ENCODE measurements around the gene CDHR1.
A peak's percentile ranks its signal among the peaks of the same experiment; 100 is the strongest.

CDHR1 gene

DNA sequence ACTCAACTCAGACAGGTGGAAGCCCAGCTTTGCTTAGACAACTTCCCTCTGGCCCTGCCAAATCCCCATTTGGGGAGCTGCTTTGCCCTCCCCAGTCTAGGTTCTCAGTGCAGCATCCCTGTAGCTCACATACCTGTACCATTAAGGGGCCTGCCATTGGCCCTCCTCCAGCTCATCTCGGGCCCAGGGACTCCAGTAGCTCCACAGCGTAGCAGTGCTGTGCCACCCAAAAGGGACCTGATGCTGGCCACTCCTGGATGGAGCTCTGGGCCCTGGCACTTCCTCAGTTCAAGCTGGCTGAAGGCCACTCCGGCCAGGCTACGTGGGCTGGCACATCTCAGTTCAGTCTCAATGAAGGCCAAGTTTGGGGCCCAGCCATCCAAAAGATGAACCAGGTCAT lies 39.6 kb downstream of the CDHR1 start:
- no peak for DNase-seq

DNA sequence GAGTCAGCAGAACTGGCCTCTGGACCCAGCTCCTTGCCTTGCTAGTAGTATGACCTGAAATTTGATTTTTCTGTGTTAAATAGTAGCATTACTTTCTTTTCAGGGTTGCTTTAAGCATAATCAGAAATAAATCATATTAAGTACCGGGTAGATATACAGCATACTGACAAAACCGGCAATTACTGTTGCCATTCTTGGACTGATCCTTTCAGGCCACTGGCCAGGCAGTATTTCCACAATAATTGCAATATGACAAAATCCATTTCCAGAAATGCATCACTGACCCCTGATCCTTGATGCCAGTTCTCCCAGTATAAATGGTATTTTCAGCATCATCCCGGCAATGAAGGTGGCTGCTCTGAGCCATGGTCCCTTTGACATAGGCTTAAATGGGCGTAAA lies 40.1 kb downstream of the CDHR1 start:
- no peak for DNase-seq

DNA sequence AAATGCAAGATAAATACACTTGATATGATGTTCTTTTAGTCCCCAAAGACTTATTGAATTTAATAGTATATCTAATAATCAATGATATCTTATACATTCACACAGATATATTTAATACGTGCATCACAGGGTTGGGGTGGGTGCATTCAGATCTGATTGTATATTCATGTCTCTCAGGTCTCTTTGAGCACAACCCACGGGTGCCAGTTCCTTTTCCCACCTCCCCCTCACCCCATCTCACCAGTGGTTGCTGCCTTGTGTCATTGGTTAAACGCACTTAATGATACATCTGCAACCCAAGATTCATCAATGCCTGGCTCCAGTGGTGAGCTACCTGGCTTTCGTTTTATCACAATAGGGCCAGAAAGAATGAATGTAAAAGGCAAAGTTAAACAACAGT lies 40.8 kb downstream of the CDHR1 start:
- DNase-seq, result no peak

DNA sequence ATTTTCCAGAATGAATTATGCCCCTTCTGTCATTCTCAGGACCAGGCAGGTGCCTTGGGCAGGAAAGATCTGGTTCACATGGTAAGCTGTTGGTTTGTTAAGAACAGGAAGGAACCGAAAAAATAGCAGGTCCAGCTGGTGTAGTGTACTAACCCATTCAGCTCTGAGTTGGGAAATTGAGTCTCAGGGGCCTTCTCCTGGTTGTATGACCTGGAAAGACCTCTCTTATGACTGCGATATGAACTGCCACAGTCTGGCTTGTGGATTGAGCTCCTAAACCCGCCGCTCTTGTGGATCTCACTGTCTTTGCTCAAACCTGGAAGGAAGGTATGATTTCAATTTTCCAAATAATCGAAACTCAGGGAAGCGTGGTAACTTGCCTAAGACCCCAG lies 42.5 kb downstream of the CDHR1 start:
- no peak for DNase-seq

DNA sequence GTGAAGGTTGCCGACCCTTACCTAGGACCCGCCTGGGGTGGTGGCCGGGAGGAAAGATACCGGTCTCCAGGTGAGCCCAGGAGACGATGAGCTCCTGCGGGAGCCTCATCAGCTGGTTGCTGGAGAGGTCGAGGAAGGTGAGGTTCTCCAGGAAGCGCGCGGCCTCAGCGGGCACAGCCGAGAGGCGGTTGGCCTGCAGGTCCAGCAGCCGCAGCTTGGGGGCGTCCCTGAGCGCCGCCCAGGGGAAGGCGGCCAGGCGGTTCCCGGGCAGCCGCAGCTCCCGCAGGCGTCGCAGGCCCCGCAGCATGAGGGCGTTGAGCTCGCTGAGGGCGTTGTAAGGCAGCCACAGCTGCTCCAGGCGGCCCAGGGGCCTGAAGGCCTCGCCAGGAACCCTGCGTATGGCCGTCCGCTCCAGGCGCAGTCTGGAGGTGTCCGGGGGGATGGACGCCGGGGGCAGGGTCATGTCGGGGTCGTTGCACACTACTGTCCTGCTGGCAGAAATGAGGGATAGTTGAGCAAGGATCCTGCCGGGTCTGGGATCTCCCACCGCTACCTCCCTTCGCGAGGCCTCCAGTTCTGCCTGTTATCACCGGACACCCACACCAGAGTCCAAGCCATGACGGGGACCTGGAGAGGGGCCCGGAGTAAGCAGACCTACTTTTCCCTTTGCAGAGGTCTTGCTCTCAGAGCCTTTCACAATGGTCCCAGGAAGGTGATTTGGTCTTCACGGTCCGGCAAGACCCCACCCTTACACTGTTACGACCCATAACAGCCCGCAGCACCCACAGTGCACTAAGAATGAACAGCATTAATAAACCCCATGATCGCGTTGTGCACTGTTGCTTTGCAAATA lies 43.1 kb downstream of the CDHR1 start:
- DNase-seq, result no peak

DNA sequence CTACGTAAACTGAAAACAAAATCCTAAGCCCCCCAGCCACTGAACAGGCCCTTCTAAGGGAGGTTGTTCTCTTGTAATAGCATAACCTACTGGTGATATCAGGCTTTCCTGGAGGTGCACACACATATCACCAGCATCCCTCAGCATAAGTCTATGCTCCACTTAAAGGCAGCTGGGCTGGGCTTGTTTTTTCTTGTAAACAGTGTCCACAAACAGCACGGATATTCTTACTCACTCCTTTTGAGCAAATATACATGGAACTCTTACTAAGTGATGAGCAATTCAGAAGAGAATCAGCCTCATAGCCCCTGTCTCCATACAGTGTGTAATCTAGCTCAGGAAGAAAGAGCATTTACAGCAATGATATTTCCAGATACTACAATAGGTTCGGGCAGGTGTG lies 44.6 kb downstream of the CDHR1 start:
- no peak for DNase-seq

DNA sequence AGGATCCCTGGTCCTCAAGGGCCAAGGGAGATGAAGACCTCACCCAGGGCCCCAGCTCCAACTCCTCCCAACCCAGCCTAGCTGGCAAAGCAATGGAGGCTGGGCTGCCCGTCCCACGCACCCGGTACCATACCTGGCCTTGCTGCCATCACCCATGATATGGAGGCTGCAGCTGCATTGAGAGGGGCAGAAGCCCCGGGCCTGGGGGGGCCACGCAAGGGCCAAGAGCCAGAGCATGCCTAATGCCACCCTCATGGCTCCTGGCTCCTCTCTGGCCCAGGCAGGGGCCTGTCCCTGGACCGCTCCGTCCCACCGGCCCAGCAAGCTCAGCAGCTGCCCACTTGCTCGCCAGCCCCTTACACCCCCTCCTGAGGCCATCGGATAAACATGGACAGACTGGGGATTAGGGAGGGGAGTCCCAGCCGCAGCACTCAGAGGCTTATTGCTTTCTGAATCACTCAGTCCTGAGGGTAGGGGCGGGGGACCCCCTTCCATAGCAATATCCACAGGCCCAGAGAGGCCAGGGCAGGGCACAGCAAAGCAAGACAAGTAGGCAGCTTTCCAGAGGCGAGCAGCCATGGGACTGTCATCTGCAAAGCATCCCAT lies 47.0 kb downstream of the CDHR1 start, which contains the start of gene LRIT1:
LRIT1 (minus strand) TSS at position 362 of the 606 bp plus-strand sequence; CDS start at position 255, 107 bp downstream.
- DNase-seq, result no peak

DNA sequence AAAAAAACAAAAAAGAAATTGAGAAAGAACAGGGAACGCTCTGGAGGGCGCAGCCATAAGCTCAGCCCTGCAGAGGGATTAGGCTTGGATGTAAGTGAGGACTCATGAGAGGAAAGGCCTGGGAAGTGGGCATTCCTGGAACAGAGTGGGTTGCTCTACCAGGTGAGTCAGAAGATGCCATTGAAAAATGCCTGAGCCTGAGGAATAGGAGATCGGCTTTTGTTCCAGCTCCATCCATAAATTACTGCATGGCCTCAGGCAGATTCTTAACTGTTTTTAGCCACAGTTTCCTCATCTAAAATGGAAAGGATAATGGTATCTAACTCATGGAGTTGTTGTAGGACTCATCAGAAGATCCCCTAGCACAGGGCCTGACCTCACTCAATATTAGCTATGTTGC lies 49.4 kb downstream of the CDHR1 start:
- DNase-seq, result no peak

DNA sequence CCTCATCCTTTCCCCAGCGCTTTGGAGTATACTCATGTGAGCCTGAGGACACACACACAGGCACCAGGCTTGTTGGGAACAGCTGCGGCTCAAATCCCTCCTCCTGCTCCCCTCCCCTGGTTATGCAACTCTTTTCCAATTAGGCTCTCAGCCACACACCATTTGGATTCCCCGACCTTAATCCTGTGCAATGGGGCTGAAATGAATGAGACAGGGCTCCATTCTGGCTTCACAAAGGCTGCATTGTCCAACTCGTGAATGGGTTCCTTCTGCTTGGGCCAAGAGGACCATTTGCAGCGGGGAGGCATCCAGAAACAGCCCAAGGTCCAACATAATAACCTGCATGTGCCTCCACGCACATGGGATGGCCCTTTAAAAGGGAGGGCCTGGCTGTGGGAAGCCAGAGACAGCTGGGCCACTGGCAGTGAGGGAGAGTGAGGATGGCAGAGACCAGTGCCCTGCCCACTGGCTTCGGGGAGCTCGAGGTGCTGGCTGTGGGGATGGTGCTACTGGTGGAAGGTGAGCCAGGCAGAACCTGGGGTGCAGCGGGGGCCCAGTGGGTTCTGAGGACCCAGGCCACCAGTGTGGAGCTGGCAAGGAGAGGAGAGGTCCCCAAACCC lies 50.4 kb downstream of the CDHR1 start, which contains the start of gene RGR:
RGR (plus strand) TSS at position 403 of the 620 bp plus-strand sequence; CDS start at position 441, 38 bp downstream.
- DNase-seq, result no peak

DNA sequence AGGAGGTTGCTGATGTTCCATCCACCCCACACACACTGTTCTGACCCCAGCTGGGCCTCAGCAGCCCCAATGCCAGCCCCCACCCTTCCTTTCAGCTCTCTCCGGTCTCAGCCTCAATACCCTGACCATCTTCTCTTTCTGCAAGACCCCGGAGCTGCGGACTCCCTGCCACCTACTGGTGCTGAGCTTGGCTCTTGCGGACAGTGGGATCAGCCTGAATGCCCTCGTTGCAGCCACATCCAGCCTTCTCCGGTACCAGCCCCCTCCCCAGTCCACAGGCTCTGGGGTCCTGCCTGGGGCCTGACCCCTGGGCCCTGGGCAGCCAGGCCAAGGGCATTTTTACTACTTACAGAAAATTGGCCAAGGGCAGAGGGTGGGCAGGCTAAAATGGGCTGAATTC lies 53.2 kb downstream of the CDHR1 start:
- DNase-seq, result no peak

DNA sequence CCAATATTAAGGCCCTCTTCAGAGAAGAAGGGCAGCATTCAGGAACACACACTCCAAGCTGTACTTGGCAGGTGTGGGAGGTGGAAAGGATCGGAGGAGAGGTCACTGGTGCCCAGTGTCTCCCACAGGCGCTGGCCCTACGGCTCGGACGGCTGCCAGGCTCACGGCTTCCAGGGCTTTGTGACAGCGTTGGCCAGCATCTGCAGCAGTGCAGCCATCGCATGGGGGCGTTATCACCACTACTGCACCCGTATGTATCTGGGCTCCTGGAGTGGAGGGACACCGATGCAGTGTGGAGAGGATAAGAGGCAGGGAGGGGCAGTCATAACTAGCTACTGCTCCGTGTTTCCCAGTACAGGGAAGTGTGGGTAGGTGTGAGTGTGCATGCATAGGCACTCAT lies 54.5 kb downstream of the CDHR1 start:
- no peak for DNase-seq

DNA sequence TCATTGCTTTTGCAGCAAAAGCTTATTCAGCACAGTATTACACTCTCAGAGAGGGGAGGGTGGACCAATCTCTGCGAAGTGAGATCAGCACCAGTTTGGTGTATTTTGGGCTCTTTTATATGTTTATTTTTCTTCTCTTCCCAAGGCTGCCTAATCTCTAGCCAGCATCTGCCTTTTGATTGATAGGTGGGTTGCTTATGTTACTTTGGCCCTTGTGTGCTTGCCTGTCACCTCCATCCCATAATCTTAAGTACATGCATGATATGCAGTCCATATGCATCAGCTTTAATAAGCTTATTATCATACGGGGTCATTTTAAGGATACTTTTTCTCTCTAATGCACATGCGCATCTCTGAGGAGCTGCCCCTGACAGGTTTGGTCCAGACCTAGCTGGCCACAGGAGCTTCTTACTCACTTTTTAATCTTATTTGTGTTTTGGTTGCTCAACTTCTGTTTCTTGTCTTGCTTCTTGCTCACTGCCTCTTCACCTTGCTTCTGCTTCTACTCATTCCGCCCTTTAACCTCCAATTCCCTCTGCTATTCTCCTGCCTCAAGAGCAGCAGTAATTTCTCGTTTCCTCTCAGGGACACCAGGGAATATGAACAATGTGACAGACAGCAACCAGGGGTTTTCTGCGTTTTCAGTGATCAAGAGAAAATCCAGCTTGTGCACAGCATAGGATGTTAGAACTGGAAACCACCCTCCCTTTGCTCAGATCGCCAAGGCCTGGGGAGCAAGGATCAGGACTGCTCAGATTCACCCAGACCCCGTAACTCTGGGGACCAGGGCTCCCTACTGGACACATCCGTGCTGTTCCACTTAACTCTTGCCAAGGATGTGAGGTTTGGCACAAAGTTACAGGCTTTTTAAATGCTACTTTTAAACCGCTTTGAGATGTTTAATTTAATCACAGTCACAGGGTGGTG lies 60.5 kb downstream of the CDHR1 start:
- no peak for DNase-seq

DNA sequence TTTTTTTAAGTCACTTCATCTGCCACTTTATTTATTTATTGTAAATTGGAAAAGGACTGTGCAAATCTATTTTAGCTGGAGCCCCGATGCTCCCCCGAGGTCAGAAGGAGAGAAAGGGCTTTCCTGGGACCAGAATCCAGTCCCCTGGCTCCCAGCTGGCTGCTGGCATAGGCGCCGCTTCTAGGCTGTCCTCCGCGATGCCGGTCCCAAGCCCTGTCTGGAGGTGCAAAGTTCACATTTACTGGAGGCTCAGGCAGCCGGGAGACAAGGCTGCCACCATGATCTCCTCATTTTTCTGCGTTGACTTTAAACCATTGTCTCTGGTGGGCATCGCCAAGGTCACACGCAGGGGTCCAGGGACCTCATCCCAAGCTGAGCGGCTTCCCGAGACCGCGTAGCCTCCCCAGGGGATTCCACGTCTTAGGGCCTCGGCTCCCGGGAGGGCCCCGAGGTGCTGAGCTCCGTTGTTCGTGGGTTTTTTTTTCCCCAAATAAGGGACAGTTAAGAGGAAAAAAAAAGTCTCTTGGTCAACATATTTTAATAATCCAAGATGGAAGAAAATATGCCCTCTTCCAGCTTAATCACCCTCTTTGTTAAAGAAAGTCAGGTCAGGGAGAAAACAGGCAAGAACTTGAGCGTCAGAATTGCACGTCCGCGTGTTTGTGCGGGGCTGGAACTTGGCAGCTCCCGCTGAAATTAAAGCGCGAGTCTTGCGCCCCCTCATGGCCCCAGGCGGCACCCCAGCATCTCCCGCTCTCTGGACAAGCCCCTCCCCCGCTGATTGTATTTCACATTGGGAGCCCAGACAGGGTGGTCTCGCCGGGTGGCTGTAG lies 62.4 kb downstream of the CDHR1 start:
- DNase-seq, result peak; percentile 18

DNA sequence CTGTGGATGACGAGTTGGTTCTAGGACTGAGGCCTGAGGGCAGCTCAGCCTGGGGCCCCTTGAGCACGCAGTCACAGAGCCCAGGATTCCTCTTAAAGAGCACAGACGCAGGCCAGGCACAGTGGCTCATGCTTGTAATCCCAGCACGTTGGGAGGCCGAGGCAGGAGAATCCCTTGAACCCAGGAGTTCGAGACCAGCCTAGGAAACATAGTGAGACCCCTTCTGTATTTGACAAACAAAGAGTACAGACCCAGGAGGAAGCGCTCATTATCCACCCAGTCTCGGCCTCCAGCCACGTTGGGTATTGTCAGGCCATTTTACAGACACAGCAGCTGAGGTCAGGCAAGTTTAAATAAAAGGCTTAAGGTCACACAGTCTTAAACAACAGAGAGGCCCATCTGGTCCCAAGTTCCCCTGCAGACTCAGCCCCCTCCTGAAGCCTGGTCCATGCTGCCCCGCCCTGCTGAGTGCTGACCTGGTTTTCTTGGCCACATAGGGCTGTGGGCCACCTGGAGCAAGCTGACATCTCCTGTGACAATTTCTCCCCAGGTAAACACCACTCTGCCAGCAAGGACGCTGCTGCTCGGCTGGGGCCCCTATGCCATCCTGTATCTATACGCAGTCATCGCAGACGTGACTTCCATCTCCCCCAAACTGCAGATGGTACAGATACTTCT lies 63.1 kb downstream of the CDHR1 start:
- no peak for DNase-seq

DNA sequence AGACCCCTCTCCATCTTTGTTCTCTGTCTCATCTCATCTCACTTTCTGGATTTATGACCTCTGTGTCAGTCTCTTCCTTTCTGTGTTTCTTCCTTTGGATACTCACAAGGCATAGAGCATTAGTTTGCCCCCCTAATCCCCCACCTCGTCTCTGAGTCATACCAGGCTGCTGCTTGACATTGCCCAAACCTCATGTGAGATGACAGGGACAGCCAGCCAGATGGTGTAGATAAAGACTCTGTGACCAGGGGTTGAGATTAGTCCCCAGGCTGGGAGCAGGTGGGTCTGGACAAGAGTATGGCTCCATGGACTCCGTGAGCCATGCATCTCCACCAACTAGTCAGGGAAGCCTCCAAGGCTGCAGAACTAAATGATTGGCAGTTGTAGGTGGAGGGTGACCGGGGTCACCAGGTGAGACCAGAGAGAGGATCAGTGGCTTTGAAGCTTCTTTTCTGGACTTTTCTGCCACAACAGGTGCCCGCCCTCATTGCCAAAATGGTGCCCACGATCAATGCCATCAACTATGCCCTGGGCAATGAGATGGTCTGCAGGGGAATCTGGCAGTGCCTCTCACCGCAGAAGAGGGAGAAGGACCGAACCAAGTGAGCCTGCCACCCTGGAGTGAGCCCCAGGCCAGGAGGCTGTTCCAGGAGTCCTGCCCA lies 63.8 kb downstream of the CDHR1 start:
- no peak for DNase-seq

DNA sequence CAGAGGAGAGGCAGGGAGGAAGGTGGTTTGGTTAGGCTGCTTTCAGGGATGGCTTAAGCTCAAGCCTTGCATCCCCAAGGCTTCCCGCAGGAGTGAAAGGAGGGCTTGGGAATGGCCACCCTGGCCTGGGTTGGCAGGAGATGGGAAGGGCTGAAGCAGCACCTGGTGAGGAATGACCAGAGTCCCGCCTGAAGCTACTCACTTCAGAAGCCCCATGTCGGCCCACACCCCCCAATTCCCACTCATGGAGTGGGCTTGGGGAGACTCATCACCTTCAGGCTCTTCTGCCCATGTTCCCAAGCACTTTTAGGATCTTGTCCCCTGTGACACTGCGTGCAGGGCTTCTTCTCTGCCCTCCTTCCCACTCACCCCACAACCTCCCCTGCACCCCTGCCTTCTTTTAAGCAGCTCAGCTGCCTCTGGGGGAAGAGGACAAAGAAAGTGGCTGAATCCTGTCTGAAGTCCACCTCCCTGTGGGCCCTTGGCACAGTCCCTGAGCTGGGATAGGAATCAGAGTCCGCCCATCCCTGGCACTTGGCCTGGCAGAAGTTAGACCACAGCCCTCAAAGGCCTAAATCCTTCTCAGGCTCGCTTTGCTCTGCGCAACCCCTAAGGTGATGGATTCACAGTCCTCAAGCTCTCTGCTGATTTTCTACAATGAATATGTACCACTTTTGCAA lies 67.0 kb downstream of the CDHR1 start:
- DNase-seq, result no peak

DNA sequence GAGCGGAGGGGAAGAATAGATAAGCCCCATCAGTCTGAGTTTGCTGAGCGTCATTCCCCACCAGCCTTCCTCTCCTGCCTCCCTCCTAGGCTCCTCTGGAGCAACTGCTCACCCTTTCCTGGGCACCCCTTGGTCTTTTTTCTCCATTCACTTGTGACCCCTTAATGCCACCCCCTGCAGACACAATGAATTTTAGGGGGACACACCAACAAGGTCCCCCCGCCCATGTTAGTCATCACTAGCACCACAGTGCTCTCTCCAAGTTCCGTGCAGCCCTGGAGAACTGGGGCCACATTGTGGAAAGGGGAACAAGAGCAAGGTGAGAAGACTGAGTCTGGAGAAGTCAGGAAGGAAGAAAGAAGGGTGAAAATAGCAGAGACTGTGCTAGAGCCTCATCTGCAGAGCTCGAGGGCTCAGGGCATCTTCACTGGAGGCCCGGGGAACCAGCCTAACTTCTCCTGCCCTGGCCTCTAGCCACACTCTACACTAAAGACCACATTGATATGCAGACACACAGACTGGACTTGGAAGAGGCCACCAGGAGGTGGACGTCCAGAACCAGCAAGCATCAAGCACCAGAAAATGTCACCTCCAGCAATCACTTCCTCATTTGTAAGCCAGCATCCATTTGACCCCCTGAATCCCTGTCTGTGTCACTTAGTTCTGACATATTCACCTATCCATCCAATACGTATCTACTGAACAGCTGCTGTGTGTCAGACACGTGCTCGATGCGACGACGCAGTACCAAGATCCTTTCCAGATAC lies 68.0 kb downstream of the CDHR1 start:
- DNase-seq, result no peak

DNA sequence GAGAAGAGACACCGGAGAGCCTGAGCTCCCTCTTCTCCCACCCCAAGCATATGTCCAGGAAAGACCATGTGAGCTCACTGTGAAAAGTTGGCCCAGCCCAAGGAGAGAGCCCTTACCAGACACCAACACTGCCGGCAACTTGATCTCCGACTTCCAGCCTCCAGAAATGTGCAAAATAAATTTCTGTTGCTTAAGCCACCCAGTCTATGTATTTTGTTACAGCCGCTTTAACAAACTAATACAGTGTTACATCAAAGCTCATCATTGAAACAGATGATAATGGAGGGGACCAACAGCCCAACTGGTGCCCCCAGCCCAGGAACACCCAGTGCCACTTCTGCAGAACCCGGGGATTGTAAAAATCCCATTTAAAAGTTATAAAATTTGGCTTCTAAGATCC lies 69.4 kb downstream of the CDHR1 start:
- DNase-seq, result no peak

DNA sequence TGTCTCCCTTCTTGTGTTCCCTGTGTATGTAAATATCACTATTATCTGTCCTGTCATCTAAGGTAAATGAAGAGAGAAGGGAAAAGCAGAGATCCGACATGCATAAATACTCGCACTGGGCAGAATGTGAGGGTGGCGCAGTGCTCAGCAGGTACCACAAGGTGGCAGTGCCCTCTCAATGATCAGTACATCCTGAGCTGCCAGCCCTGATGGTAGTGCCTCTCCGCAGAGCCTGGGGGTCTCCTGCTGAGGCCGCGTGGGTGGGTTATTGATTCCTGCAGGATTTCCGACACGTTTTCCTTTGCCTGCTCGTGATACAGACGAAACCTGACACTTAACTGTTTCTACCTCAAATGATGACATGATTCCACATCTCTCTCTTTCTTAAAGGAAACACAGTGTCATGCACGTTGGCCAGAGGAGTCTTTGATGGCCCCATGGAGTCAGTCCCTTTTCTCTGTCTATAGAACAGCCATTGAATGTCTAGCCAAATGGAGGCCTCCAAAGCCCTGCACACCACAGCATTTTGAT lies 70.3 kb downstream of the CDHR1 start:
- peak; percentile 48 for DNase-seq

Measured in fibroblast of skin of abdomen (primary cell).